ENCODE data around the gene TJP2. TPM values are rescaled to one million over a fixed set of nuclear protein-coding genes. Genes with fewer than 3 reads are reported as not detected.

TJP2 gene
- total RNA-seq: 10 to 100 TPM; 13.1 to 33.4 TPM

DNA sequence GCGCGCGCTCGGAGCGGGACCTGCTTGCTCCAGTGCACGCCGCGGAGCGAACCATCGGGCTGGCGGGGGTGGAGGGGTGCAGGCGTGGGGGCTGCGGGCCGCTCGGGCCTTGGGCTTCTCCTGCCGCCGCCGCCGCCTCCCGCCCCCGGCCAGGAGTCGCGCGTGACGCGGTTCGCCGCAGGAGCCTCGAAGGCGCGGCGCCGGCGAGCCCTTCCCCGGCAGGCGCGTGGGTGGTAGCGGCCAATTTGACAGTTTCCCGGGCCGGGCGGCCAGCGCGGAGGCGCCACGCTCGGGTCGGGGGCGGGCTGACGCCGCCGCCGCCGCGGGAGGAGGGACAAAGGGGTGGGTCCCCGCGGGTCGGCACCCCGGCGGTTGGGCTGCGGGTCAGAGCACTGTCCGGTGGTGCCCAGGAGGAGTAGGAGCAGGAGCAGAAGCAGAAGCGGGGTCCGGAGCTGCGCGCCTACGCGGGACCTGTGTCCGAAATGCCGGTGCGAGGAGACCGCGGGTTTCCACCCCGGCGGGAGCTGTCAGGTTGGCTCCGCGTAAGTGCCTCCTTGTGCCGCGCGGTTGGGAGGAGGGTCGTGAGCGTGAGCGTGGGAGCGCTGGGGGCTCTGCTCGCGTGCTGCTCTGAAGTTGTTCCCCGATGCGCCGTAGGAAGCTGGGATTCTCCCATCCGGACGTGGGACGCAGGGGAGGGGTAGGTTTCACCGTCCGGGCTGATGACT lies at the start of gene TJP2:
Gene TJP2, plus strand, starts transcription at position 387 of the 725 bp plus-strand sequence. Its CDS starts 96 bp downstream, at position 483.
- Mint-ChIP-seq H3K27ac (peak within 1 kb of the TSS; percentile 56 to 60), H3K9me3 (no peaks in the 10 kb centered on the region), H3K36me3 (peaks cover 0 to 4% of the 10 kb centered on the region in 2 donors)
- DNase-seq (ENCODE audit: low spot score in 2 of 2) (peak; percentile 56 to 65), ATAC-seq (peak; percentile 38 to 43)

DNA sequence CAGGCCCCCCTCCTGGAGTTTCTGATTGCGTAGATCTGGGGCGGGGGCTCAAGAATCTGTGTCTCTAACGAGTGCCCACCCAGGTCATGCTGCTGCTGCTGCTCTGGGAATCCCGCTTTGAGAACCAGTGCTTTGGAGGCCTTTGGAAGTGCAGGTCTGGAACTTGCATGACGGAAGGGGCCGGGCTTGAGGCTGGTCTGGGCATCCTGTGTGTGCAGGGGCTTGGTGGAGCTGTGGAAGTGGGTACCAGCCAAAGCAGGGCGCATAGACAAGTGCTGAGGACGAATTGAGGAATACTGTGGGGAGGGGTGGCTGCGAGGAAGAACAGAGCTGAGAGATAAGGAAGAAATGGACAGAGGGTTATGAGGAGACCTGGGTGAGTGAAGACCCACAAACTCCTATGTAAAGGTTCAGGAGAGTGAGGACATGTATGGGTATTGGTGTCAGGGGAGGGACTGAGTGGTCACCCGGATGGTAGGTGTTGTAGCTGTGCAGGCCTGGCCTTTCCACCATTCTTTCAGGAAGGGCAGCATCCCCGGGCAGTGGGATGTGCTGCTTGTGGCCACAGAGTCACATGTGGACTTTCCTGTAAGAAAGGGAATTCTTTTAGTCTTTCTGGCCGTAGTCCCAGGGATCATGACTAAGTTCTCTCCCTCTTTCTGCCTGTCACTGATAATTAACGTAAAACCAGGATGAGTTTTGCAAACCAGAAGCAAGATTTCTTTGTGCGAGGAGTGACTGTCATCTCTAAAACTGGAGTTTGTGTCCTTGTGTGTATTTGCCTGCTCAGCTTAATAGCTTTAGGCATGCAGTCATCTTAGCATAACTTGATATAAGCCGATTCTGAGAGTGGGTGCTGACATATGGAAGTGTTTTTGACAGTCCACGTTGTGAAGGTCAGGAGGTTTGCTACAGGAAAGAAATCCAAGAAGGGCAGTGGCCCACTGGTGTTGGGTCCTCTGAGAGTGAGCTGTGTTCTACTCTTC lies 43.3 kb upstream of the TJP2 start:
- no peaks in the 10 kb centered on the region for H3K9me3 Mint-ChIP-seq
- no peak for ATAC-seq
- DNase-seq (ENCODE audit: low spot score in 2 of 2): no peak
- peak overlapping the region in 1 of 2 donors; percentile 12 for H3K27ac Mint-ChIP-seq
- no peaks in the 10 kb centered on the region for H3K36me3 Mint-ChIP-seq

DNA sequence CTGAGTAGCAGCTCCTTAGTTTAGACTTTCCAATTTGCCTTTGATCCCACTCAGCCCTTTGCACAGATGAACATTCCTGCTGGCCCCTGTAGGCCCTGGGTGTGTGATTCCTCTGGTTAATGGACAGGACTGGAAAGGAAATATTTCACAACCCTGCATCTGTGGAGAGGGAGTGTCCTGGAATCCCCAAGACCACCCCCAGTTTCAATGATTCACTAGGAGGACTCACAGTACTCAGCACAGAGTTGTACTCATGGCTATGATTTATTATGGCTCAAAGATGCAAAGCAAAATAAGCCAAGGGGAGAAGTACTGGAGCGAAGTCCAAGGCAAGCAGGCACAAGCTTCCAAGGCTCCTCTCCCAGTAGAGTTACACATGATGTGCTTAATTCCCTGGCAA lies 42.4 kb upstream of the TJP2 start:
- Mint-ChIP-seq H3K9me3 (no peaks in the 10 kb centered on the region), H3K27ac (no peak overlapping the region), H3K36me3 (no peaks in the 10 kb centered on the region)
- no peak for ATAC-seq
- DNase-seq (ENCODE audit: low spot score in 2 of 2): no peak

DNA sequence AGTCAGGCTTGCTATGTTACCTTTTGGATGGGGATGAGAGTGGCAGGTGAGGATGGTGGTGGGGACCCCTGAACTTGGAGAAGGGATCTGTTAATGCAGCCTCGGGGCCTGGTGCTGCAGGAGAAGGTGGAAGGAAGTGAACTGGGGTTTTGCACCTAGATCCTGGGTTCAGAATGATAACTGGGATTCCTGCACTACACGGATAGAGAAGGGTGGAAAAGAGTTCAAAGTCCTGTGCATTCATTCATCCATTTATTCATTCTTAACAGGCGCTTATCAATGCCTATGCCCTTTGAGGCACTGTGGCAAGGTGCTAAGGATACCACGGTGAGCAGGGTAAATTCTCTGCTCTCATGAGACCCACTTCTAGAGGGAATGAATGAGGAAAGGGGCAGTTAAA lies 41.7 kb upstream of the TJP2 start:
- H3K27ac Mint-ChIP-seq: no peak overlapping the region
- ATAC-seq (no peak), DNase-seq (ENCODE audit: low spot score in 2 of 2) (no peak)
- H3K36me3 Mint-ChIP-seq: no peaks in the 10 kb centered on the region
- no peaks in the 10 kb centered on the region for H3K9me3 Mint-ChIP-seq

DNA sequence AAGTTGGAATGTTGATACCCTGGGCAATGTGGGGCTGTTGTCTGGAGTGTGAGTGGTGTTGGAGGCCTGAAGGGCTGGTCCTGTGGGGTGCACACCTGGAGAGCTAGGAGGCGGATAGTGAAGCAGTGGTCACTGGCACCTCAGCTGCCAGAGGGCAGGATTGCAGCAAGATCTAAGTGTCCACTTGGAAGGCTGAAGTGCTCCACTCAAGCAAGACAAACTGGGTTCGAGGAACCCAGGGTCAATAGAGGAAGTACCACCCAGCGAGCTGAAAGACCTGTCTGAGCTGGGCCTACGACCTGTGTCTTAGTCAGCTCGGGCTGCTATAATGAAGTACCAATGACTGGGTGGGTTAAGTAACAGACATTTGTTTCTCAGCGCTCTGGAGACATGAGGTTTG lies 39.7 kb upstream of the TJP2 start:
- H3K9me3 Mint-ChIP-seq: no peaks in the 10 kb centered on the region
- no peaks in the 10 kb centered on the region for H3K36me3 Mint-ChIP-seq
- ATAC-seq: no peak
- DNase-seq (ENCODE audit: low spot score in 2 of 2): no peak
- H3K27ac Mint-ChIP-seq: no peak overlapping the region

DNA sequence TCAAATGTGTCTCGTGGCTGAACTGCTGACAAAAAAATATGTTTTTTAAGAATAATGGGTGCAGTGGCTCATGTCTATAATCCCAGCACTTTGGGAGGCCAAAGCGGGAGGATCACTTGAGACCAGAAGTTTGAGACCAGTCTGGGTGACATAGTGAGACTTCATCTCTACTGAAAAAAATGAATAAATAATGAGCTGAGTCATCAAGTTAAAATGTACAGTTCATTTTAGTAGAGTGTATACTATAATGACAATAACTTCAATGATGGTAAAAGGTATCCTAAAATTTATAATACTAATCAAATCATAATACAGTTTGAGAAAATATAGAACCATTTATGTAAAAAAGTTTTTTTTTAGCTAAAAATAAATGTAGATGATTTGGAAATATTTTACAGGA lies 37.9 kb upstream of the TJP2 start:
- no peak for DNase-seq (ENCODE audit: low spot score in 2 of 2)
- Mint-ChIP-seq H3K27ac (no peak overlapping the region), H3K36me3 (no peaks in the 10 kb centered on the region), H3K9me3 (no peaks in the 10 kb centered on the region)
- no peak for ATAC-seq

DNA sequence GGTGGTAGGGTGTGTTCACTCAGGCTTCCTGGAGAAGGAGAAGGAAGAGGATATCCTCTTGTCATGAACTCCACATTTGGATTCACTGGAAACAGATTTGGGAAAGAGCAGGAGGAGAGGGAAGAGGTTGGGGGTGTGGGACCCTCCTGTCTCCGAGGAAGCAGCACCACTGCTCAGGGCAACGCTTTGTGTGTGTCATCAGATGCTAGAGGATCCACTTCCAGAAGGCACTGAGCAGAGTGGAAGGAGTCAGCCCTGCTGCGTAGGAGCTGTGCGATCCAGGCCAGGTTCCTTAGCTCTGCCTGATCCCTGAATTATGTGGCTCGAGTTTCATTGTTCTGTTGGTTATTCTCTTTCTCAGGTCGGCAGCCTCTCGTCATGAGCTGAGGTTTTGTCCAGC lies 37.3 kb upstream of the TJP2 start:
- no peaks in the 10 kb centered on the region for H3K36me3 Mint-ChIP-seq
- DNase-seq (ENCODE audit: low spot score in 2 of 2) (no peak), ATAC-seq (no peak)
- no peaks in the 10 kb centered on the region for H3K9me3 Mint-ChIP-seq
- peak overlapping the region in 1 of 2 donors; percentile 3 for H3K27ac Mint-ChIP-seq

DNA sequence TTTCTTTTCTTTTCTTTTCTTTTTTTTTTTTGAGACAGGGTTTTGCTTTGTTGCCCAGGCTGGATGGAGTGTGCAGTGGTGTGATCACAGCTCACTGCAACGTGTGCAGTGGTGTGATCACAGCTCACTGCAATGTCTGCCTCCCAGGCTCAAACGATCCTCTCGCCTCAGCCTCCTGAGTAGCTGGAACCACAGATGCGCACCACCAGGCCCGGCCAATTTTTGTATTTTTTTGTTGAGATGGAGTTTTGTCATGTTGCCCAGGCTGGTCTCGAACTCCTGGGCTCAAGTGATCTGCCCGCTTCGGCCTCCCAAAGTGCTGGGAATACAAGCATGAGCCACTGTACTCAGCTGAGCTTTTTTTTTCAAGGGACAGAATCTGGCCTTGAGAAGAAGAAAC lies 36.8 kb upstream of the TJP2 start:
- DNase-seq (ENCODE audit: low spot score in 2 of 2) (no peak), ATAC-seq (no peak)
- Mint-ChIP-seq H3K27ac (peak overlapping the region in 1 of 2 donors; percentile 16), H3K9me3 (no peaks in the 10 kb centered on the region), H3K36me3 (no peaks in the 10 kb centered on the region)

DNA sequence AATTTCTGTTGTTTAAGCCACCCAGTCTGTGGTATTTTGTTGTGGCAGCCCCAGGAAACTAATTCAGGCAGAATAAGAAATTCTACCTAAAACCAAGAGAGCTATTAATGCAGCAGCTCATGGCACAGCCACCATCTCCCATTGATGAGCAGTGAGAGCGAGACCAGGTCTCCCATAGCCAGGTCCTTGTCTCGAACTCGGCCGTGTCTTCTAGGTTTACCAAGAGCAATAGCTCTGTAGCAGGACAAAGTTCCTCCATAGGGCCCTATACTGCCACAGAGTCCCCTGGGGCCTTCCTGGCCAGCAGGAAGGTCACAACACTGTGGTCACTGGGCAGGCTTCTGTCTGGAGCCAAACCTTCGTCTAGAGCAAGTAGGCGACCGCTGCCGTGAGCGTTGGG lies 34.5 kb upstream of the TJP2 start:
- DNase-seq (ENCODE audit: low spot score in 2 of 2): no peak
- H3K9me3 Mint-ChIP-seq: no peaks in the 10 kb centered on the region
- no peak overlapping the region for H3K27ac Mint-ChIP-seq
- no peaks in the 10 kb centered on the region for H3K36me3 Mint-ChIP-seq
- ATAC-seq: no peak

DNA sequence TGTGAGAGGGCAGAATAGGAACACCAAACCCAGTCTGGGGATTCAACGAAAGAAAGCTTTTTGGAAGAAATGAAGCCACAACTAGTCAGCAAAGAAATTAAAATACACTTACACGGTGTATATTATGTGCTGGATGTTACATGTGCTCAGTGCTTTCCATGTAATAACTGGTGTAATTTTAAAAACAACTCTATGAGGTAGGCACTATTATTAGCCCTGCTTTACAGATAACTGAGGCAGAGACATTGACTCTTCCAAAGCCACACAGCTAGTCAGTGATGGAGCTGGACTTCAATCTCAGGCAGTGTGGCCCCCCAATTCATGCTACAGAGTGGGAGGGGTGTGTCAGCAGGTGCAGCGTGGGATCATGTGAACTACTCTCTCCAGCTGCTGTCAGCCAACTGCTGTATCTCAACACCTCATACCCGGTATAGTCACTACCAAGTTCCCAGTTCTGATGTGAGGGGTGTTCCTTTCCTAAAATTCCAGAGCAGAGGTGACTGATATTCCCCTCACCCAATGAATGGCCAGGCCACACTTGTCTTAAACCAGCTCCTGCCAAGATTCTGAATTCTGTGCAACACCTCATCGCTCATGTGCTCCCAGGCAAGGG lies 33.8 kb upstream of the TJP2 start:
- DNase-seq (ENCODE audit: low spot score in 2 of 2) (no peak), ATAC-seq (no peak)
- H3K27ac Mint-ChIP-seq: no peak overlapping the region

DNA sequence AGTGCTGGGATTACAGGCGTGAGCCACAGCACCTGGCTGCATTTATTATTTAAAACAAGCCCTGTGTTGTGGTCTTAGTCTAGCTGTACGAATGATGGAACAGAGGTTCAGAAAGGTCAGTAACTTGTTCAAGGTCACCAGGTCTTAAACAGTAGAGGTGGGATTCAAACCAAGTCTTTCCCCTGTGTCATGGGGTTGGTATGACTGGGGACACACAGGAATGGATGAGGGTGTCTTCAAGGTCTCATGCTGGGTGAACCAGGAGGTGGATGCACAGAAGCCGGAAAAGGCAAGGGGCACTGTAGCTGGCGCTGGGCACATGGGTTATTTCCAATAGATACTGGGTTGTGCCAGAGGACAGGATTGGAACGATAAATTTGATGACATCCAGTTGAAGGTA lies 32.2 kb upstream of the TJP2 start:
- ATAC-seq: no peak
- H3K36me3 Mint-ChIP-seq: no peaks in the 10 kb centered on the region
- no peak for DNase-seq (ENCODE audit: low spot score in 2 of 2)
- H3K9me3 Mint-ChIP-seq: no peaks in the 10 kb centered on the region
- no peak overlapping the region for H3K27ac Mint-ChIP-seq

More for the DNA sequence above, 33.8 kb upstream of the TJP2 start:
- Mint-ChIP-seq H3K36me3 (no peaks in the 10 kb centered on the region), H3K9me3 (no peaks in the 10 kb centered on the region)

DNA sequence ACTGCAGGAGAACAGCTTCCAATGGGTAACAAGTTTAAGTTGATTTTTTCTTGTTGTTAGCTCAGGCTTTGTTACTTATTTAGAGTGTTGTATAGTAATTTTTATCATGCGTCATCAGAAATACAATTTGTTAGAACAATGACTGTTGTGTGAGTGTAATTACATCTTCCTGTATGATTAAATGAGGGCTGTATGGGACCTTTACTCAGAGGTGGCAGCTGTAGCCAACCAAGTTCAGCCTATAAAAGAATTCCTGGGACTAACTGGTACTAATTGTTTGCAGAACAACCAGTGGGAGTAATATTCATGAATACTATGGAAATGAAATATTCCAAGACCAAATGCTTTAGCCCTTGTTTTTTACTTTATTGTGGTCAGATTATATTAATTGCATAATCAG lies 30.8 kb upstream of the TJP2 start:
- no peaks in the 10 kb centered on the region for H3K36me3 Mint-ChIP-seq
- H3K27ac Mint-ChIP-seq: no peak overlapping the region
- no peak for ATAC-seq
- no peaks in the 10 kb centered on the region for H3K9me3 Mint-ChIP-seq
- no peak for DNase-seq (ENCODE audit: low spot score in 2 of 2)

DNA sequence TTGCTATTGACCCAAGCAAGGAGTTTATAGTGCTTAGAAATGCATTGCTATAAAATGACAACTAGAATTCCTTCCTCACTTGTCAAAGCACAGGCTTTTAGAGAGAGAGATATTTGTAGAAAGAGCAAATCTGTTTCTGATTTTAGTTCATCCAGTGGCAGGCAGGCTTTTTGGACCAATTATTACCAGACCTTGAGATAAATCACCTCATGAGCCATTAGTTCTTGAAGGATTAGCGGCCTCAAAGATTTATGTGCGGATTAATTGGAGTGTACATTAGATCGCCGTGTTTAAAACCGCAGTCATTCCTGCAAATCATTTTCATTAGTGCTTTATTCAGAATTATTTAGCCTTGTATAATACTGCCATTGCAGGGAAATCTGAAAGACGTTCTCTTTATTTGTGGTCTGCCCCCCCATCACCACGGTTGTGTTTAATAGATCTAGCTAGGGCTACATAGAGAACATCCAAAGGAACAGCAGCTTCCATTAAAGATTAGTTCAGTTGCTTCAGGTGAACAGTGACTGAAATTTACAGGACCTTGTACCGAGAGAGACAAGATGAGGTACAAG lies 28.8 kb upstream of the TJP2 start:
- Mint-ChIP-seq H3K9me3 (no peaks in the 10 kb centered on the region), H3K36me3 (no peaks in the 10 kb centered on the region), H3K27ac (no peak overlapping the region)
- no peak for DNase-seq (ENCODE audit: low spot score in 2 of 2)
- no peak for ATAC-seq

DNA sequence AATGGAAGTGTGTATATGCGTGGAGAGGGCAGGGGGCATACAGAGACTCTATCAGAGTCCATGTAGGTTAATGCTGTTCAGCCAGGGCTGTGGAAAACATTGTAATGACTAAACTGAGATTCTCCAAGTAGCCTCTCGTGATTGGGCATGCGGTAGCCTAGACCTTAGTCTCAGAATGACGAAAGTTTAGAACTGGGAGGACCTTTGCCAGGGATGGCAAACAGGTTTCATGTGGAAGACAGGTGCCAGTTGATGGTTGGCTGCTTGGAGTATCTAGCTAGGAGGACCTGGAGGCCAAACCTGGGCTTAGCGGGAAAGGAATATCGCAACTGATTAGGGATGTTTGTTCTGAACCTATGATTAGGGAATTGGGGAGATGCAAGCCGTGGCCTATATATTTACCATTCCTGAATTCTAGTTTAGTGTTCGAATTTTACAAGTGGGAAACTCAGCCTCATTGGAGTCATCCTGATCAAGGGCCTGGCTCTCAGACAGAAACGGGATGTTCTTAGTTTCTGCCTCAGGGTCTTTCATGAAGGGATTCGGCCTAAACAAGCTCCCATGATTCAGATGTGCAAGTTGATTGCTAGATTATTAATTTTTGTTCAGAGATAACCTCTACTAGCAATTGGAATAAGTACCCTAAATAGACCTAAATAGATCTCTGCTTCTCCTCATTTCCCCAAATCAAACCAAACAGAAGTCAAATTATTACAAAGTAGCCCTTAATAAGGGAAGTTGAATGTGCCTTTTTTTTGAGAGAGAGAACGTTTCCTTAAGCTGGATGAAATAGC lies 26.8 kb upstream of the TJP2 start:
- Mint-ChIP-seq H3K36me3 (no peaks in the 10 kb centered on the region), H3K27ac (no peak overlapping the region), H3K9me3 (no peaks in the 10 kb centered on the region)
- ATAC-seq (no peak), DNase-seq (ENCODE audit: low spot score in 2 of 2) (no peak)

DNA sequence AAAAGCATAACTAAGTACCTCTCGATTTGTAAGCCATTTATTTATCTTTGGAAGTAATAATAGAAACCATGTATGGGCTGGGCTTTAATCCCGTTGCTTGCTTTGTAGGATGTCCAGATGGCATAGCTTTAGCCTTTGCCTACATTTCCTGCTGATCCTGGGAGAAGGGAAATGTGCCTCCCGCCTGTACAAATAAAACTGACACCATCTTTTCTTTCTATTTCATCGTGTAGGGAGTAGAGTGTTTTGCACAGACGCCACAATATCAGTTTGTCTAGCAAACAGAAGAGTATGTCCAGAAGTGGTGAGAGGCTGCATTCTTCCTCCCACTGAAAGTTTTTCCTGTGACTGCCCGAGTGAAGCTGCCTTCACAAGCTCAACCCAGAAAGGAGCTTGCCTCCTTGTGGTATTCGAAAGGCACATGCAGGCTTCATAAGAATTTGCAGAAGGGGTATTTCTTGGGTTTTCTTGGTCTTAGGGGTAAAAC lies 24.7 kb upstream of the TJP2 start:
- Mint-ChIP-seq H3K27ac (no peak overlapping the region), H3K9me3 (no peaks in the 10 kb centered on the region), H3K36me3 (no peaks in the 10 kb centered on the region)
- ATAC-seq (no peak), DNase-seq (ENCODE audit: low spot score in 2 of 2) (no peak)

DNA sequence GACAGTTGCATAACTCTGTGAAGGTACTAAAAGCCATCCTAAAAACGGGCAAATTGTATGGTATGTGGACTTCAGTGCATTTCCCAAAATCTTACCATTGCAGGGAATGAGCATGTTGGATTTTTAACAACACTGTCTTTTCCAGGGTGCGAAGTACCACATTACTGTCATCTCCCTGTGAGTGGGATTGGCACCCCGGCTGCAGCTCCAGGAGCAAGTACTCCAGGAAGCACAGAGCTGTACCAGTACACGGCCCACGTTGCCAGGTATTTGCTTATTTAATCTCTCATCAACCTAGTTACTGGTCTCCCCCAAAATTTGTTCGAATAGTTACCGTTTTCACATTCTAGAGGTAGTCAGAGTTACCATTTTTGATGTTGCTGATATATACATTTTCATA lies 22.6 kb upstream of the TJP2 start:
- DNase-seq (ENCODE audit: low spot score in 2 of 2) (no peak), ATAC-seq (no peak)
- H3K27ac Mint-ChIP-seq: no peak overlapping the region
- no peaks in the 10 kb centered on the region for H3K9me3 Mint-ChIP-seq
- H3K36me3 Mint-ChIP-seq: no peaks in the 10 kb centered on the region
